Keratinocyte (primary cell): ENCODE measurements around the gene EGFL8.

Source experiments
- EZH2 ChIP-seq: IDR thresholded peaks from one replicate; pipeline ENCODE4 v1.6.1; 2012; ENCODE audit warnings: inconsistent platforms, mild to moderate bottlenecking, low read length, moderate library complexity
- TF ChIP-seq, protein P1 (sequence below), 3 experiments: IDR thresholded peaks in 1 of 3; conservative IDR thresholded peaks in 1 of 3; optimal IDR thresholded peaks in 1 of 3; 2 replicates in 2 of 3; 3 replicates in 1 of 3; pipeline versions ENCODE3 to v1.5.1; 2011; ENCODE audit warnings: low read length in 3 of 3, mild to moderate bottlenecking in 3 of 3, moderate library complexity in 2 of 3, control low read depth in 1 of 3, inconsistent platforms in 1 of 3; ENCODE audit not compliant: insufficient read depth in 2 of 3; ENCODE audit errors: extremely low read depth in 1 of 3

DNA sequence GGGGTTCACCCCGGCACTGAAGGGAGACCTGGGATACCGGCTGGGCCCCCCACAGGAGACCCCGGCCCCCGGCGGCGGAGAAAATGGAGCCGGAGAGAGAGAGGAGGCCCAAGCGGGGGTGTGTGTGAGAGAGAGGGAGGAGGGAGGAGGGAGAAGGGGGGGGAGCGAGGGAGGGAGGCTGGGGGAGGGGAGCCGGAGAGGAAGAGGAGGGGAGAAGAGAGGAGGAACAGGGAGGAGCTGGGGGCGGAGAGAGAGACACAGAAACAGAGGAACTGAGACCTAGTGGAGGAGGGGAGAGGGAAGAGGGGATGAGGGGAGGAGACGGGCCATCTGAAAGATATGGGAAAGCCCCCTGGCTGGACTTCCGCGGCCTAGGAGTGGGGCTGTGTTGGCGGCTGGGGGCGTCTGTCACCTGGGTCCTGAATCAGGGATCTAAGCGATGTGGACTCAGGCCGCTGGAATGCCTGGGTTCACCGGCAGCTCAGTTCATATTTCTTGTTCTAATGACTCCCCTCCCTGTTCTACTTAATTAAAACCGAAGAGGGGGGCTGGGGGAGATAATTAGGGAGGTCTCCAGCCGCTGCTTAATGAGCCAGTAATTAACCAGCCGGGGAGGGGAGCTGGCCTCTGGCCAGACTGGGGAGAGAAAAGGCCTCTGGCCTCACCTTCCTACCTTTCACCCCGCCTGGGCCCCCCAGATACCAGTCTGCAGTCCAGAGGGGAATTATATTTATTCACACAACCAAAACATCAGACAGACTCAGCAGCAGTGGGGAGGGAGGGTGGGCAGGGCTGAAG, 25.9 kb downstream of the EGFL8 start, which contains the start of gene PBX2:
- TF ChIP-seq, protein P1, sequence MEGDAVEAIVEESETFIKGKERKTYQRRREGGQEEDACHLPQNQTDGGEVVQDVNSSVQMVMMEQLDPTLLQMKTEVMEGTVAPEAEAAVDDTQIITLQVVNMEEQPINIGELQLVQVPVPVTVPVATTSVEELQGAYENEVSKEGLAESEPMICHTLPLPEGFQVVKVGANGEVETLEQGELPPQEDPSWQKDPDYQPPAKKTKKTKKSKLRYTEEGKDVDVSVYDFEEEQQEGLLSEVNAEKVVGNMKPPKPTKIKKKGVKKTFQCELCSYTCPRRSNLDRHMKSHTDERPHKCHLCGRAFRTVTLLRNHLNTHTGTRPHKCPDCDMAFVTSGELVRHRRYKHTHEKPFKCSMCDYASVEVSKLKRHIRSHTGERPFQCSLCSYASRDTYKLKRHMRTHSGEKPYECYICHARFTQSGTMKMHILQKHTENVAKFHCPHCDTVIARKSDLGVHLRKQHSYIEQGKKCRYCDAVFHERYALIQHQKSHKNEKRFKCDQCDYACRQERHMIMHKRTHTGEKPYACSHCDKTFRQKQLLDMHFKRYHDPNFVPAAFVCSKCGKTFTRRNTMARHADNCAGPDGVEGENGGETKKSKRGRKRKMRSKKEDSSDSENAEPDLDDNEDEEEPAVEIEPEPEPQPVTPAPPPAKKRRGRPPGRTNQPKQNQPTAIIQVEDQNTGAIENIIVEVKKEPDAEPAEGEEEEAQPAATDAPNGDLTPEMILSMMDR (optimal IDR thresholded peaks at IDR 0.05 in 1 of 3, IDR thresholded peaks at IDR 0.05 in 1 of 3, conservative IDR thresholded peaks at IDR 0.05 in 1 of 3; ENCODE audit: extremely low read depth in 1 of 3, insufficient read depth in 2 of 3, low read length in 3 of 3) = no peak
- TF ChIP-seq EZH2 = no peak
